Kidney (tissue), 14 donors: Measurements from ENCODE around the gene RAPGEF4. TPM values are rescaled to one million over a fixed set of nuclear protein-coding genes. Genes with fewer than 3 reads are reported as not detected.

Experiments used
- DNase-seq, 5 donors: peaks; one replicate each; pipeline ENCODE4 v3.0.0-alpha.2; 2013 to 2020
- FAIRE-seq: peaks from 2 replicates; lab custom pipeline; 2012; peaks lifted over from hg19 to GRCh38; lab: Jason Lieb, UNC
- H3K27ac ChIP-seq, 2 donors: one replicate each; pipeline ENCODE4 v1.7.0; 2013; ENCODE audit warnings: low read depth in 2 of 2, low read length in 2 of 2, inconsistent platforms in 1 of 2
- H3K27me3 ChIP-seq: one replicate; pipeline ENCODE4 v1.7.1; 2013; ENCODE audit warnings: low read length, inconsistent platforms; ENCODE audit not compliant: control insufficient read depth, insufficient read depth
- H3K36me3 ChIP-seq, 3 donors: one replicate each; pipeline versions ENCODE4 v1.7.0 to v1.7.1; 2013; ENCODE audit warnings: low read length in 3 of 3, control low read depth in 1 of 3, inconsistent platforms in 1 of 3; ENCODE audit not compliant: insufficient read depth in 3 of 3, control insufficient read depth in 2 of 3
- H3K4me1 ChIP-seq, 3 donors: one replicate each; pipeline versions ENCODE4 v1.7.0 to v1.7.1; 2013; ENCODE audit warnings: low read length in 3 of 3, inconsistent platforms in 1 of 3, low read depth in 1 of 3; ENCODE audit not compliant: control insufficient read depth in 2 of 3, insufficient read depth in 2 of 3
- H3K4me3 ChIP-seq, 3 donors: one replicate each; pipeline versions ENCODE4 v1.7.0 to v1.8.1; 2013; ENCODE audit warnings: low read length in 3 of 3, control low read depth in 1 of 3, inconsistent platforms in 1 of 3
- H3K9ac ChIP-seq, 3 donors: one replicate each; pipeline versions ENCODE4 v1.7.0 to v1.7.1; 2013; ENCODE audit warnings: low read length in 3 of 3, control low read depth in 1 of 3, inconsistent platforms in 1 of 3
- H3K9me3 ChIP-seq, 3 donors: one replicate each; pipeline versions ENCODE4 v1.7.0 to v1.7.1; 2013; ENCODE audit warnings: low read length in 3 of 3, control low read depth in 1 of 3, inconsistent platforms in 1 of 3; ENCODE audit not compliant: control insufficient read depth in 2 of 3, insufficient read depth in 1 of 3
- CTCF ChIP-seq: IDR thresholded peaks from 3 replicates; pipeline ENCODE4 v1.5.1; 2012; ENCODE audit warnings: mild to moderate bottlenecking, moderate library complexity, borderline replicate concordance; ENCODE audit not compliant: insufficient read depth; ENCODE audit errors: extremely low read depth
- intact Hi-C: fragments of 100-400 bp; cut with DNase I; formaldehyde crosslinking; loops from one replicate; pipeline ENCODE4 v1.11.1; 2022
- polyA plus RNA-seq: library from polyadenylated mRNA; stranded (reverse); fragments of 350-450 nt; fragmentation: Illumina TruSeq; extraction: RNeasy Lipid Tissue Mini Kit (QIAGEN cat#74804); gene quantifications from one replicate; pipeline ENCODE4 v1.2.3, GENCODE V29; 2014; ENCODE audit warnings: low read depth, low replicate concordance; ENCODE audit not compliant: insufficient read depth
- total RNA-seq: library from RNA; stranded (reverse); fragmentation: NEBNext Ultra II Directional; extraction: Animal tissue kit (Norgen Biotek cat#: 25700); gene quantifications from one replicate; pipeline ENCODE4 v1.2.1, GENCODE V29; 2021
- donor health status: control.
- donor health status: control.
- donor health status: control.
- donor health status: control.
- donor health status: control.
- donor health status: DM: yes; HTN: yes; CAD: no.
- donor health status: Normal renal cell carcinoma (clear cell type).

The RAPGEF4 gene
- total and polyA plus RNA-seq, 2 donors from 2014 or later: 3.8 to 13.6 TPM

- peaks cover 0 to 3% (median 0%) of the 10 kb centered on the region in 3 donors for H3K9me3 ChIP-seq
- no peak for TF ChIP-seq CTCF
- FAIRE-seq: no peak
- H3K27me3 ChIP-seq: no peaks in the 10 kb centered on the region
- no peak overlapping the region for H3K4me3 ChIP-seq
- H3K27ac ChIP-seq: no peak overlapping the region
- H3K36me3 ChIP-seq: no peaks in the 10 kb centered on the region
- no peak overlapping the region for H3K9ac ChIP-seq
- no peaks in the 10 kb centered on the region for H3K4me1 ChIP-seq
- no peak for DNase-seq
- intact Hi-C loops: no loop called here
These were observed 27.4 kb upstream of the RAPGEF4 start for GRCh38 chr2:172708247-172708646.

GRCh38 chr2:172709566-172710291 lies 25.9 kb upstream of the RAPGEF4 start:
- FAIRE-seq (no peak), DNase-seq (no peak)
- intact Hi-C loops: no loop called here
- Histone ChIP-seq H3K4me3 (no peak overlapping the region), H3K4me1 (no peaks in the 10 kb centered on the region), H3K27ac (no peak overlapping the region), H3K9ac (no peak overlapping the region), H3K9me3 (peaks cover 0 to 3% (median 0%) of the 10 kb centered on the region in 3 donors), H3K36me3 (no peaks in the 10 kb centered on the region), H3K27me3 (no peaks in the 10 kb centered on the region)
- TF ChIP-seq CTCF: no peak

DNA sequence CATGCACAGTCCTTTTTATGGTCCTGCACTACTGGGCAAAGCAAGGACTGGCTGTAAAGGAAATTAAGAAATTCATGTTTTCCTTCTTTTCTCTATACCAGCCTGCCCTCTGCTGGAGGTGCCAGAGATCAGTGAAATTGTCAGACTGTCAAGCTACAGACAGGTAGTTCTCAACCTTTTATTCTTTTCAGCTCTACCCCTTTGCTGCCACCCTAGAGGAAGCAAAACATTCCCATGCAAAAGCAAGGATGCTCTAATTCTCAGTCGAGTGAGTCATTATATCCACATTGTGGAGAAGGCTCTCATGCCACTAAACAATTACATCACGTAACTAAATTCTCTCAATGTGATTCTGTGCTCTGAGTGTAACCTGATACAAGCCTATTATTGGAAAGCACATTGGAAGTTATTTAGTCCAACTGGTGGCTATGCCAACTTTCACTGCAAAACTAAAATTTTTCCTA lies 25.0 kb upstream of the RAPGEF4 start:
- Histone ChIP-seq H3K27ac (no peak overlapping the region), H3K4me1 (no peaks in the 10 kb centered on the region), H3K36me3 (no peaks in the 10 kb centered on the region), H3K27me3 (no peaks in the 10 kb centered on the region), H3K9ac (no peak overlapping the region), H3K9me3 (peaks cover 0 to 3% (median 0%) of the 10 kb centered on the region in 3 donors), H3K4me3 (no peak overlapping the region)
- peak; percentile 49 for TF ChIP-seq CTCF
- DNase-seq (peak in 3 of 5 donors; percentile 43 to 65 (median 57)), FAIRE-seq (no peak)
- intact Hi-C loops: no loop called here

DNA sequence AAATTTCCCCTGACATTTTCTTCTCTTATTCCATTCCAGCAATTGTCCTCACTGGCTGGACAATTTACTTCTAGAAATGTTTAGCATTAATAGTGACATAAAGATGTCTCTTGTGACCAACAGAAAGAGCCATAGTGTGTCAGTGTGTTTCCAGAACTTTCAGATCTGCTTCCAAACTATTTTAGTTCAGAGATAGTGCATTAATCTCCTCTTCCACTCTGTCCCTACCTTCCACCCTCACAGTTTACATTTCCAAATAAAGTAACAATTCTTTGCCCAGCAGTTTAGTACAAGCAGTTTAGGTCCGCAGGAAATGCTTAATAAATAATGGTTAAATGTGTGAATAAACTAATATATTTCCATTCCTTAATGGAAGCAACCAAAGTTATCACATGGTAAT lies 24.5 kb upstream of the RAPGEF4 start:
- no peaks in the 10 kb centered on the region for H3K36me3 ChIP-seq
- H3K27me3 ChIP-seq: no peaks in the 10 kb centered on the region
- no peaks in the 10 kb centered on the region for H3K4me1 ChIP-seq
- no peak overlapping the region for H3K4me3 ChIP-seq
- intact Hi-C loops: no loop called here
- no peak overlapping the region for H3K27ac ChIP-seq
- no peak for TF ChIP-seq CTCF
- H3K9ac ChIP-seq: no peak overlapping the region
- FAIRE-seq (no peak), DNase-seq (no peak)
- H3K9me3 ChIP-seq: peaks cover 0 to 3% (median 0%) of the 10 kb centered on the region in 3 donors
